ENCODE measurements around the gene GRIK3.

GRIK3 gene

DNA sequence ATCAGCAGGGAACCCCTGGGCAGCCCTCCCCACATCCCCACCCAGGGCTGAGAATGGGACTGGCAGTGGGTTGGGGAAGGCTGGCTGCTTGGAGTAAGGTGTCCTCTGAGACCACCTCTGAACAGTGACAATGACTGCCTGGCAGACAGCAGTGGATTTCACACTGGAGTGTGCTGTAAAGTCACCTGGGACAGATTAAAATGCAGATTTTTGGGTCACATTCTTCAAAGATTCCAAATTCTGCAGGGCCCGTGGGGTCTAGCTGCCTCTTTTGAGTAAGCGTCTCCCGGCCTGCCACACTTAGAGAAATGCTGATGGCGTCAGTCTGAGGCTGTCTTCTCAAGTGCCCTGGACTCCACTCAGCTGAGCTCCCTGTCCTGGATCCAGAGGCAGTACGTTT lies 164.5 kb downstream of the GRIK3 start:
- TF ChIP-seq, protein P1, sequence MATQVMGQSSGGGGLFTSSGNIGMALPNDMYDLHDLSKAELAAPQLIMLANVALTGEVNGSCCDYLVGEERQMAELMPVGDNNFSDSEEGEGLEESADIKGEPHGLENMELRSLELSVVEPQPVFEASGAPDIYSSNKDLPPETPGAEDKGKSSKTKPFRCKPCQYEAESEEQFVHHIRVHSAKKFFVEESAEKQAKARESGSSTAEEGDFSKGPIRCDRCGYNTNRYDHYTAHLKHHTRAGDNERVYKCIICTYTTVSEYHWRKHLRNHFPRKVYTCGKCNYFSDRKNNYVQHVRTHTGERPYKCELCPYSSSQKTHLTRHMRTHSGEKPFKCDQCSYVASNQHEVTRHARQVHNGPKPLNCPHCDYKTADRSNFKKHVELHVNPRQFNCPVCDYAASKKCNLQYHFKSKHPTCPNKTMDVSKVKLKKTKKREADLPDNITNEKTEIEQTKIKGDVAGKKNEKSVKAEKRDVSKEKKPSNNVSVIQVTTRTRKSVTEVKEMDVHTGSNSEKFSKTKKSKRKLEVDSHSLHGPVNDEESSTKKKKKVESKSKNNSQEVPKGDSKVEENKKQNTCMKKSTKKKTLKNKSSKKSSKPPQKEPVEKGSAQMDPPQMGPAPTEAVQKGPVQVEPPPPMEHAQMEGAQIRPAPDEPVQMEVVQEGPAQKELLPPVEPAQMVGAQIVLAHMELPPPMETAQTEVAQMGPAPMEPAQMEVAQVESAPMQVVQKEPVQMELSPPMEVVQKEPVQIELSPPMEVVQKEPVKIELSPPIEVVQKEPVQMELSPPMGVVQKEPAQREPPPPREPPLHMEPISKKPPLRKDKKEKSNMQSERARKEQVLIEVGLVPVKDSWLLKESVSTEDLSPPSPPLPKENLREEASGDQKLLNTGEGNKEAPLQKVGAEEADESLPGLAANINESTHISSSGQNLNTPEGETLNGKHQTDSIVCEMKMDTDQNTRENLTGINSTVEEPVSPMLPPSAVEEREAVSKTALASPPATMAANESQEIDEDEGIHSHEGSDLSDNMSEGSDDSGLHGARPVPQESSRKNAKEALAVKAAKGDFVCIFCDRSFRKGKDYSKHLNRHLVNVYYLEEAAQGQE (IDR thresholded peaks at IDR 0.05; ENCODE audit: insufficient replicate concordance, low read depth) = no peak
- TF ChIP-seq CTCF (IDR thresholded peaks at IDR 0.05; ENCODE audit: insufficient read depth, low read length) = no peak
- TF ChIP-seq GABPA (IDR thresholded peaks at IDR 0.05; ENCODE audit: low read depth) = no peak
- TF ChIP-seq SPI1 (IDR thresholded peaks at IDR 0.05; ENCODE audit: borderline replicate concordance, low read depth) = no peak
- TF ChIP-seq POLR2AphosphoS5 (IDR thresholded peaks at IDR 0.05; ENCODE audit: low read depth) = no peak
- Histone ChIP-seq H3K4me3 (replicated peaks; ENCODE audit: insufficient read depth, low read length) (no peak overlapping the region), H3K27me3 (ENCODE audit: insufficient read depth, poor library complexity, severe bottlenecking) (no peaks in the 10 kb centered on the region), H3K27ac (replicated peaks) (no peak overlapping the region)
- DNase-seq (ENCODE audit: low read depth in 1 of 2, low spot score in 1 of 2) = no peak

GRCh38 chr1:36869054-36869453 lies 165.3 kb downstream of the GRIK3 start:
- no peak overlapping the region for H3K4me3 ChIP-seq (replicated peaks; ENCODE audit: insufficient read depth, low read length)

GRCh38 chr1:36867575-36867974 lies 166.7 kb downstream of the GRIK3 start:
- TF ChIP-seq SPI1 (IDR thresholded peaks at IDR 0.05; ENCODE audit: borderline replicate concordance, low read depth) = no peak
- TF ChIP-seq, protein P1 (IDR thresholded peaks at IDR 0.05; ENCODE audit: insufficient replicate concordance, low read depth) = no peak
- TF ChIP-seq GABPA (IDR thresholded peaks at IDR 0.05; ENCODE audit: low read depth) = no peak
- TF ChIP-seq POLR2AphosphoS5 (IDR thresholded peaks at IDR 0.05; ENCODE audit: low read depth) = no peak
- Histone ChIP-seq H3K27me3 (ENCODE audit: insufficient read depth, poor library complexity, severe bottlenecking) (no peaks in the 10 kb centered on the region), H3K4me3 (replicated peaks; ENCODE audit: insufficient read depth, low read length) (no peak overlapping the region), H3K27ac (replicated peaks) (no peak overlapping the region)
- DNase-seq (ENCODE audit: low read depth in 1 of 2, low spot score in 1 of 2) = no peak

More at GRCh38 chr1:36869054-36869453, 165.3 kb downstream of the GRIK3 start:
- Histone ChIP-seq H3K27ac (replicated peaks) (no peak overlapping the region), H3K27me3 (ENCODE audit: insufficient read depth, poor library complexity, severe bottlenecking) (no peaks in the 10 kb centered on the region)
- DNase-seq (ENCODE audit: low read depth in 1 of 2, low spot score in 1 of 2) = no peak
- TF ChIP-seq CTCF (IDR thresholded peaks at IDR 0.05; ENCODE audit: insufficient read depth, low read length) (no peak), GABPA (IDR thresholded peaks at IDR 0.05; ENCODE audit: low read depth) (no peak), SPI1 (IDR thresholded peaks at IDR 0.05; ENCODE audit: borderline replicate concordance, low read depth) (no peak), POLR2AphosphoS5 (IDR thresholded peaks at IDR 0.05; ENCODE audit: low read depth) (no peak)
- TF ChIP-seq, protein P1 (IDR thresholded peaks at IDR 0.05; ENCODE audit: insufficient replicate concordance, low read depth) = no peak
